Measurements from ENCODE around the gene DBI. TPM values are rescaled to one million over a fixed set of nuclear protein-coding genes. Genes with fewer than 3 reads are reported as not detected.
"Not testable (repeated sequence)": the region's sequence is repeated elsewhere in the genome, so short reads cannot be mapped to it uniquely, and the experiment has no call there.

The DBI gene
- polyA plus RNA-seq, 3 donors from 2014 or later: 641 to 788 (median 730) TPM

DNA sequence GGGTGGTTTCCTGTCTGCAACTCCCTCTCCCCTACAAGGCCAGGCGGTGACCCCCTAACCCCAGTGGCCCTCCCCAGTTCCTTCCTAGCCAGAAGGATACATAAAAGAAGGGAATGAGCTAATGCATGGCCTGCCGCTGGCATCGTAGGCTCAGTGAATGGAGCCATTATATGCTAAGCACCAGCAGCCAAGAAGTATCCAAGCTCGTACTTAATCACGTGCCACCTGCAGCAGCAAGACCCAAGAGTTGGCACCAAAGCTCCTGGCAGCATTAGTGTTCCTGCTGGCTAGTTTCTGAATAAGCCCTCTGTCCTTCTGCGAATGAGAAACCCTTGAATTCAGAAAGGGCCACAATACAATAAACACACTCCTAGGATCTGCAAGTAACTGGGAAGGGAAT is 4.3 kb downstream of the DBI start:
- Mint-ChIP-seq H3K36me3 (peaks cover 46 to 60% (median 59%) of the 10 kb centered on the region in 3 donors), H3K27ac (peak overlapping the region in 1 of 6 donors; percentile 0), H3K4me1 (peaks cover 27 to 36% of the 10 kb centered on the region in 2 donors), H3K27me3 (ENCODE audit: low read depth in 3 of 3) (peaks cover 5 to 17% (median 13%) of the 10 kb centered on the region in 3 donors), H3K9me3 (peaks cover 0 to 6% (median 4%) of the 10 kb centered on the region in 6 donors), H3K4me3 (no peak overlapping the region)
- no peak for DNase-seq

GRCh38 chr2:119372778-119373568 is 6.2 kb downstream of the DBI start:
- H3K9me3 Mint-ChIP-seq: peaks cover 0 to 6% (median 4%) of the 10 kb centered on the region in 6 donors
- no peak for DNase-seq
- no peak overlapping the region for H3K4me3 Mint-ChIP-seq
- peaks cover 45 to 60% (median 59%) of the 10 kb centered on the region in 3 donors for H3K36me3 Mint-ChIP-seq
- H3K27ac Mint-ChIP-seq: no peak overlapping the region
- H3K4me1 Mint-ChIP-seq: peaks cover 19 to 24% of the 10 kb centered on the region in 2 donors
- H3K27me3 Mint-ChIP-seq (ENCODE audit: low read depth in 3 of 3): peaks cover 3 to 4% (median 4%) of the 10 kb centered on the region in 3 donors

DNA sequence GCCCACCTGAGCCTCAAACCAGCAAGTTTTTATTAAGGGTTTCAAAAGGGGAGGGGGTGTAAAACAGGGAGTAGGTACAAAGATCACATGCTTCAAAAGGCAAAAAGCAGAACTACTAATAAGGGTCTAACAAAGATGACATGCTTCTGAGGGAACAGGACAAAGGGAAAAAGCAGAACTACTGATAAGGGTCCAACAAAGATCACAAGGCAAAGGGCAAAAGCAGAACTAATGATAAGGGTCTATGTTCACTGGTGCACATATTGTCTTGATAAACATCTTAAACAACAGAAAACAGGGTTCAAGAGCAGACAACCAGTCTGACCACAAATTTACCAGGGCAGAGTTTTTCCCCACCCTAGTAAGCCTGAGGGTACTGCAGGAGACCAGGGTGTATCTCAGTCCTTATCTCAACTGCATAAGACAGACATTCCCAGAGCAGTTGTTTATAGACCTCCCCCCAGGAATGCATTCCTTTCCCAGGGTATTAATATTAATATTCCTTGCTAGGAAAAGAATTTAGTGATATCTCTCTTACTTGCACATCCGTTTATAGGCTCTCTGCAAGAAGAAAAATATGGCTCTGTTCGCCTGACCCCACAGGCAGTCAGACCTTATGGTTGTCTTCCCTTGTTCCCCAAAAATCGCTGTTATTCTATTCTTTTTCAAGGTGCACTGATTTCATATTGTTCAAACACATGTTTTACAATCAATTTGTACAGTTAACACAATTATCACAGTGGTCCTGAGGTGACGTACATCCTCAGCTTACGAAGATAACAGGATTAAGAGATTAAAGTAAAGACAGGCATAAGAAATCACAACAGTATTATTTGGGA is 7.3 kb downstream of the DBI start:
- Mint-ChIP-seq H3K36me3 (peaks cover 43 to 56% (median 55%) of the 10 kb centered on the region in 3 donors), H3K4me1 (peaks cover 8 to 12% of the 10 kb centered on the region in 2 donors), H3K27ac (peak overlapping the region in 1 of 6 donors; percentile 39)
- not testable (repeated sequence) for DNase-seq; H3K9me3 Mint-ChIP-seq; H3K27me3 Mint-ChIP-seq (ENCODE audit: low read depth in 3 of 3); H3K4me3 Mint-ChIP-seq

GRCh38 chr2:119376406-119376805 is 9.6 kb downstream of the DBI start:
- H3K4me3 Mint-ChIP-seq; H3K9me3 Mint-ChIP-seq; H3K27ac Mint-ChIP-seq; H3K27me3 Mint-ChIP-seq (ENCODE audit: low read depth in 3 of 3); DNase-seq; H3K4me1 Mint-ChIP-seq: not testable (repeated sequence)
- peaks cover 33 to 45% (median 37%) of the 10 kb centered on the region in 3 donors for H3K36me3 Mint-ChIP-seq

DNA sequence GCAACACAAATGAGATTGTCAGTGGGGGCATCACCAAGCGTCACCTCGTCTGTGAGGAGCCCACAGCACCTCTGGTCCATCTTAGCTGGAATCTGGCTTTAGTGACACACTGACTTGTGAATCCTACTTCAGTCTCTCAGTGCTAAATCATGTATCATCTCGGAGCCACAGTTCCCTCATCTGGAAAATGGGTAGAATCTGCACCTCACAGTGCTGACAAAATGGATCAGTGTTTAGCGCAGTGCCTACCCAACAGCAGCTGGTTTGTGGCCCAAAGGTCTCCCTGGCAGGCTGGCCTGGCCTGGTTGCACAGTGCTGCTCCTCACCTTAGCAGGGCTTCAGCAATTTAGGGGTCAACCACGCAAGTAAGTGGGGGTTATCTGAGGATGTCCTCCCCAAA is 10.0 kb downstream of the DBI start:
- no peak overlapping the region for H3K4me3 Mint-ChIP-seq
- no peak for DNase-seq
- H3K9me3 Mint-ChIP-seq: peaks cover 0 to 6% (median 4%) of the 10 kb centered on the region in 6 donors
- H3K4me1 Mint-ChIP-seq: peaks cover 0 to 2% of the 10 kb centered on the region in 2 donors
- H3K36me3 Mint-ChIP-seq: peaks cover 33 to 41% (median 34%) of the 10 kb centered on the region in 3 donors
- H3K27ac Mint-ChIP-seq: no peak overlapping the region
- H3K27me3 Mint-ChIP-seq (ENCODE audit: low read depth in 3 of 3): peaks cover 0 to 3% (median 0%) of the 10 kb centered on the region in 3 donors

GRCh38 chr2:119377294-119377992 is 10.7 kb downstream of the DBI start:
- peaks cover 27 to 35% (median 27%) of the 10 kb centered on the region in 3 donors for H3K36me3 Mint-ChIP-seq
- no peak for DNase-seq

DNA sequence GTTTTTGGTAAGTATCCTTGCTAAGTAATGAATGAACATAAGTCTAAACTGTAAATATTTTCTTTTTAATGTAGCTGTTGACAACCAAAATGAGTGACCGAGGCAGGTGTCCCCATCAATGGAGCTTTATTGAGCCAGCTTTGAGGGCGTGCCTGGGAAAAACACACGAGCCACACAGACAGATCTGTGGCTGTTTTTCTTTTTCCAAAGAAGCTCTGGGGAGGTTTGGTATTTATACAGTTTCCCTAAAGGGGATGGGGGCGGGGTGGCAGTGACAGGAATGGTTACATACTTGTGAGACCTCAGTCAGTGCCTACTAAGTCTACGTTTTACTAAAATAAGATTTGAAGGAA is 11.2 kb downstream of the DBI start:
- no peak for DNase-seq
- H3K27me3 Mint-ChIP-seq (ENCODE audit: low read depth in 3 of 3): peaks cover 0 to 3% (median 1%) of the 10 kb centered on the region in 3 donors
- no peaks in the 10 kb centered on the region for H3K4me1 Mint-ChIP-seq
- H3K36me3 Mint-ChIP-seq: peaks cover 22 to 29% (median 22%) of the 10 kb centered on the region in 3 donors
- no peak overlapping the region for H3K4me3 Mint-ChIP-seq
- no peak overlapping the region for H3K27ac Mint-ChIP-seq
- H3K9me3 Mint-ChIP-seq: peaks cover 0 to 6% (median 4%) of the 10 kb centered on the region in 6 donors

More at GRCh38 chr2:119377294-119377992, 10.7 kb downstream of the DBI start:
- H3K27me3 Mint-ChIP-seq (ENCODE audit: low read depth in 3 of 3): peaks cover 0 to 3% (median 3%) of the 10 kb centered on the region in 3 donors
- H3K27ac Mint-ChIP-seq: no peak overlapping the region
- peaks cover 0 to 6% (median 4%) of the 10 kb centered on the region in 6 donors for H3K9me3 Mint-ChIP-seq
- no peak overlapping the region for H3K4me3 Mint-ChIP-seq
- no peaks in the 10 kb centered on the region for H3K4me1 Mint-ChIP-seq

- Mint-ChIP-seq H3K27me3 (ENCODE audit: low read depth in 3 of 3) (peaks cover 0 to 3% (median 0%) of the 10 kb centered on the region in 3 donors), H3K4me1 (no peaks in the 10 kb centered on the region), H3K4me3 (no peak overlapping the region), H3K36me3 (peaks cover 16 to 23% (median 19%) of the 10 kb centered on the region in 3 donors), H3K27ac (no peak overlapping the region), H3K9me3 (peaks cover 0 to 6% (median 4%) of the 10 kb centered on the region in 6 donors)
- no peak for DNase-seq
Observed at GRCh38 chr2:119378566-119378965, 11.8 kb downstream of the DBI start.

DNA sequence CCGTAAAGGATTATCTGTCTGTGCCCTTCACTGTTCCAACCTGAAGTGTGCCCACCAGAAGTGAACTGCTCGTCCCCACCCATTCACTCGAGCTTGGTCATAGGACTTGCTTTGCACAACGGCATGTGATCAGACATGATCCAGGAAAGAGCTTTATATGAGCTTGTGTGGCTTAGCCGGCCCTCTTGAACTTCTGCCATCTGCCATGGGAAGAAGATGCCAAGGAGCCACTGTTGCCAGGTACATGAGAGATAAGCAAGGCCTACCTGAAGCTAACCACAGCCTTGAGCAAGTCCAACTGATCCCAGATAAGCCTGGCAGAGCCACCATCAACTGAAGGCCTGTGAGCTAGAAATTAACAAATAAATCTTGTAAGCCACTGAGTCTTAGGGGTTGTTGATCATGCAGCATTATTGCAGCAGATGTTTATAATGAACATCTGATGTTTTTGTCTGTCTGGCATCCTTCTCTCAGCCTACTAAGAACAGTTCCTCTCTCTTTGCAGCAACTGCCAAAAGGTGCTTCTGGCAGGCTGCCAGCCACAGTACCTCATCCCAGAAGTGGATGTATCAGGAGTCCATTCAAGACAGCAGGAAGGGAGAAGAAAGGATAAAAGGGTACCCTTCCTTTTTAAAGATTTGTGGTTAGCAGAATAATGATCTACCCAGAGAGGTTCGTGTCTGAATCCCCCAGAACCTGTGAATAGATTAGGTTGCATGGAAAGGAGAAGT is 16.8 kb downstream of the DBI start:
- no peak for DNase-seq
- Mint-ChIP-seq H3K36me3 (no peaks in the 10 kb centered on the region), H3K27ac (no peak overlapping the region), H3K9me3 (no peaks in the 10 kb centered on the region), H3K4me1 (no peaks in the 10 kb centered on the region), H3K4me3 (no peak overlapping the region), H3K27me3 (ENCODE audit: low read depth in 3 of 3) (peaks cover 0 to 4% (median 4%) of the 10 kb centered on the region in 3 donors)

GRCh38 chr2:119384971-119385370 is 18.2 kb downstream of the DBI start:
- Mint-ChIP-seq H3K4me3 (no peak overlapping the region), H3K4me1 (no peaks in the 10 kb centered on the region), H3K27ac (no peak overlapping the region), H3K27me3 (ENCODE audit: low read depth in 3 of 3) (peaks cover 0 to 4% (median 4%) of the 10 kb centered on the region in 3 donors), H3K36me3 (no peaks in the 10 kb centered on the region), H3K9me3 (no peaks in the 10 kb centered on the region)
- no peak for DNase-seq

DNA sequence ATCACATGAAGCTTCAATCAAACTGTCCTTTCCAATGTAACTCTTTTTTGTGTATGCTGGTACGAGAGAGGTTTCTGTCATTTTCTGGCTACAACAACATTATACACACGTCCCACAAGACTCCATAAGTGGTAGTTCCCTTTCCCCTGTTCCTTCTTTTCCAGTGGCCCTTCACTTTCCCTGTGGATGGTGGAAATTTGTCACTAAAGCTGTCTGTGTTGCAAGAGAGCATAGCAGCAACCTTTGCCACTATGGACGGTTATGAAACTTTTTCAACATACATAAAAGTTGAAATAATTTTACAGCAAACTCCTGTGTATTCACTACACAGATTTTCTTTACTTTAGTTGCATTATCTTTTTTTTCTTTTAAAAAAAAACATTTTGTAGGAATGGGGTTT is 18.7 kb downstream of the DBI start:
- H3K27ac Mint-ChIP-seq: no peak overlapping the region
- no peak overlapping the region for H3K4me3 Mint-ChIP-seq
- no peaks in the 10 kb centered on the region for H3K36me3 Mint-ChIP-seq
- H3K27me3 Mint-ChIP-seq (ENCODE audit: low read depth in 3 of 3): peaks cover 0 to 4% (median 4%) of the 10 kb centered on the region in 3 donors
- no peaks in the 10 kb centered on the region for H3K4me1 Mint-ChIP-seq
- no peaks in the 10 kb centered on the region for H3K9me3 Mint-ChIP-seq
- DNase-seq: no peak

- Mint-ChIP-seq H3K4me3 (no peak overlapping the region), H3K4me1 (no peaks in the 10 kb centered on the region), H3K36me3 (no peaks in the 10 kb centered on the region), H3K9me3 (no peaks in the 10 kb centered on the region), H3K27ac (no peak overlapping the region), H3K27me3 (ENCODE audit: low read depth in 3 of 3) (peaks cover 0 to 9% (median 2%) of the 10 kb centered on the region in 3 donors)
- DNase-seq: no peak
Observed at GRCh38 chr2:119387381-119388129, 20.8 kb downstream of the DBI start.

Data from immature natural killer cell (primary cell).